Measurements from ENCODE around the gene TOP1.

- no peak for TF ChIP-seq POLR2A (IDR thresholded peaks at IDR 0.05; ENCODE audit: low read length)
- TF ChIP-seq GATA1 (IDR thresholded peaks at IDR 0.05; ENCODE audit: low read depth, low read length), result no peak
Observed at GRCh38 chr20:41123631-41124030, 95.0 kb downstream of the TOP1 start.
